GM13977 (cell line): ENCODE data around the gene SNX17.
A peak's percentile ranks its signal among the peaks of the same experiment; 100 is the strongest.

ENCODE experiments used
- DNase-seq: peaks from one replicate; pipeline ENCODE4 v3.0.0; 2012; ENCODE audit warnings: low spot score
- in situ Hi-C: fragments of 300-500 bp; cut with MboI; formaldehyde crosslinking; loops from one replicate; pipeline ENCODE4 v1.12.0; 2022; ENCODE audit warnings: low sequenced_read_pairs, low pct_unique_long_range_greater_than_20kb, mixed read lengths, inconsistent platforms; ENCODE audit not compliant: unreplicated experiment
- TF ChIP-seq, protein P1 (sequence below): IDR thresholded peaks from 2 replicates; pipeline ENCODE4 v1.5.1; 2012; ENCODE audit warnings: mild to moderate bottlenecking, control low read depth; ENCODE audit not compliant: insufficient read depth; ENCODE audit errors: extremely low read depth, missing control alignments

The SNX17 gene, protein sequence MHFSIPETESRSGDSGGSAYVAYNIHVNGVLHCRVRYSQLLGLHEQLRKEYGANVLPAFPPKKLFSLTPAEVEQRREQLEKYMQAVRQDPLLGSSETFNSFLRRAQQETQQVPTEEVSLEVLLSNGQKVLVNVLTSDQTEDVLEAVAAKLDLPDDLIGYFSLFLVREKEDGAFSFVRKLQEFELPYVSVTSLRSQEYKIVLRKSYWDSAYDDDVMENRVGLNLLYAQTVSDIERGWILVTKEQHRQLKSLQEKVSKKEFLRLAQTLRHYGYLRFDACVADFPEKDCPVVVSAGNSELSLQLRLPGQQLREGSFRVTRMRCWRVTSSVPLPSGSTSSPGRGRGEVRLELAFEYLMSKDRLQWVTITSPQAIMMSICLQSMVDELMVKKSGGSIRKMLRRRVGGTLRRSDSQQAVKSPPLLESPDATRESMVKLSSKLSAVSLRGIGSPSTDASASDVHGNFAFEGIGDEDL

DNA sequence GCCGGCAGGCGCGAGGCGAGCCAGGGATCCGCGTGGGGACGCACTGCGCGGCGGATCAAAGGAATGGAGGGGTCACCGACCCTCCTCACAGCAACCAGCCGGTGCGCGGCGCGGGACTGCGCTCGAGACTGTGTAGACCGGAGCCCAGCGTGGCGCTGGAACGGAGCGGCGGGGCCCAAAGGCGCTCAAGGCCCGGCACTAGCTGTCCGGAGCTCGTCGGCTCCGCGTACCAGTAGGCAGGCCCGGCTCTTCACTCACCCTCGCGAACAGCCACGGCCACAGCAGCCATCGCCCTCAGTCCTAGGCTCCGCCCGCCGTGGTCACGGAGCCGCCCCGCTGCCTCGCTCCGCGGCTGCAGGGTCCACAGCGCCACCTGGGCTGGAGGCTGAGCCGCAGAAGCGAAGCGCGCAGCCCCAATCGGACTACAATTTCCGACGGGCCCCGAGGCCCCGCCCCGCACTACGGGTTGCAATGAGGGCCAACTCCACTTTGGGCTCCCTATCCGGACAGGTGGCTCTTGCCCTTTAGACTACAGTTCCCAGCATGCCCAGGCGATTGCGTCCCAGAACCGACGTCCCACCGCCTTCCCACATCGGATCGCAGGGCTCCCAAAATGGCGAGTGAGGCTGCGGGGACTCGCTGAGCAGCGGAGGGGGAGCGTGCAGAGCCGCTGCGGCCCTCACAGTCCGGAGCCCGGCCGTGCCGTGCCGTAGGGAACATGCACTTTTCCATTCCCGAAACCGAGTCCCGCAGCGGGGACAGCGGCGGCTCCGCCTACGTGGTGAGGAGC lies at the start of gene SNX17, which contains the start of gene EIF2B4:
TSS of gene SNX17 (plus strand) at position 591 of the 790 bp plus-strand sequence. CDS start at position 719, 128 bp downstream.
TSS of gene EIF2B4 (minus strand) at position 313 of the 790 bp plus-strand sequence. CDS start at position 289, 24 bp downstream.
- in situ Hi-C loops: no loop called here
- DNase-seq: peak; percentile 96
- TF ChIP-seq, protein P1, sequence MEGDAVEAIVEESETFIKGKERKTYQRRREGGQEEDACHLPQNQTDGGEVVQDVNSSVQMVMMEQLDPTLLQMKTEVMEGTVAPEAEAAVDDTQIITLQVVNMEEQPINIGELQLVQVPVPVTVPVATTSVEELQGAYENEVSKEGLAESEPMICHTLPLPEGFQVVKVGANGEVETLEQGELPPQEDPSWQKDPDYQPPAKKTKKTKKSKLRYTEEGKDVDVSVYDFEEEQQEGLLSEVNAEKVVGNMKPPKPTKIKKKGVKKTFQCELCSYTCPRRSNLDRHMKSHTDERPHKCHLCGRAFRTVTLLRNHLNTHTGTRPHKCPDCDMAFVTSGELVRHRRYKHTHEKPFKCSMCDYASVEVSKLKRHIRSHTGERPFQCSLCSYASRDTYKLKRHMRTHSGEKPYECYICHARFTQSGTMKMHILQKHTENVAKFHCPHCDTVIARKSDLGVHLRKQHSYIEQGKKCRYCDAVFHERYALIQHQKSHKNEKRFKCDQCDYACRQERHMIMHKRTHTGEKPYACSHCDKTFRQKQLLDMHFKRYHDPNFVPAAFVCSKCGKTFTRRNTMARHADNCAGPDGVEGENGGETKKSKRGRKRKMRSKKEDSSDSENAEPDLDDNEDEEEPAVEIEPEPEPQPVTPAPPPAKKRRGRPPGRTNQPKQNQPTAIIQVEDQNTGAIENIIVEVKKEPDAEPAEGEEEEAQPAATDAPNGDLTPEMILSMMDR: peak; percentile 97

DNA sequence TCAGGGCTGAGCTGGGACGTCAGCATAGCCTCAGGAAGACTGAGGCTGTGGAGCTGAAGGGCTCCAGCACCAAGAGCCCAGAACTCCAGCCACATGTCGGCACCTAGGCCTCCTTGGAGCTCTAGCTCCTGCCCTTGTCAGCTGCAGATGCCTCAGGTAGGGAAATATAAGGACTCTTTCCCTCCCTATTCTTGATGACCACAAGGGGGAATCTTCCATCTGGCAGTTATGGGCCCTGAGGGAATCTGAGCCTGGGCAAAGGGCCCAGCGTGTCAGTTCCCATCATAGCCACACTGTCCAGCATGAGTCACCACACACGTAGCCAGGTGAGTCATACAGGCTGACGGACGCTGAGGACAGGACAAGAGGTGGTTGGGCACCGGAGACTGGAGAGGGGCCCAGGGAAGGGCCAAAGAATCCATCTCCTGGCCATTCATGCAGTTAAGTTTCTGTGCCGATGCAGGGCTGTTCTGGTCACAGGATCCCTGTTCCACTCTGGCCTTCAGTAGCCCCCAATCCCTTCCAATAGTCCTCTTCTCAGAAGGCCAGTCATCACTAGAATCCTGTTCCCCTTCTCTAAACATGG lies 49.4 kb upstream of the SNX17 start:
- DNase-seq: no peak
- in situ Hi-C loops: no loop called here
- TF ChIP-seq, protein P1: no peak

DNA sequence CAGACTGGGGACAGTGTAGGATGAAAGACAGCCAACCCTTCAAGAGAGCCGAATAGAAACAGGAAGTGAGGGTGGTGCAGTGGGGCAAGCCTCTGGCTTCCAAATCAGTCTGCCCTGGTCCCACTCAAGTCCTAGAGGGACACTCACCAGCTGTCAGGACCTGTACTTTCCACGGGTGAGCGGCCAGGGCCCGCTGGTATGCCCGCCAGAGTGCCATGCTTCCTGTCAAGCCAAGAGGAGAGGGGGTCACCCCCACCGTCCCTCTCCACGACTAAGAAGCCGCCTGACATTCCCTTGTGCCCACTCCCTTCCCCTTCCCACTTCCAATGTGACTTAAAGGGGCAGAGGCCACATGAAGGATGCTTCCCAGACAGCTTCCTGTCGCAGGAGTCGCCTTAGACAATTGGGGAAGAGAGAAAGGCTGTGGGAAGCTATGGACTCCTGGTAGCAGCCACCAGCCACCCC lies 48.1 kb upstream of the SNX17 start:
- in situ Hi-C loops: no loop called here
- TF ChIP-seq, protein P1: no peak
- no peak for DNase-seq

DNA sequence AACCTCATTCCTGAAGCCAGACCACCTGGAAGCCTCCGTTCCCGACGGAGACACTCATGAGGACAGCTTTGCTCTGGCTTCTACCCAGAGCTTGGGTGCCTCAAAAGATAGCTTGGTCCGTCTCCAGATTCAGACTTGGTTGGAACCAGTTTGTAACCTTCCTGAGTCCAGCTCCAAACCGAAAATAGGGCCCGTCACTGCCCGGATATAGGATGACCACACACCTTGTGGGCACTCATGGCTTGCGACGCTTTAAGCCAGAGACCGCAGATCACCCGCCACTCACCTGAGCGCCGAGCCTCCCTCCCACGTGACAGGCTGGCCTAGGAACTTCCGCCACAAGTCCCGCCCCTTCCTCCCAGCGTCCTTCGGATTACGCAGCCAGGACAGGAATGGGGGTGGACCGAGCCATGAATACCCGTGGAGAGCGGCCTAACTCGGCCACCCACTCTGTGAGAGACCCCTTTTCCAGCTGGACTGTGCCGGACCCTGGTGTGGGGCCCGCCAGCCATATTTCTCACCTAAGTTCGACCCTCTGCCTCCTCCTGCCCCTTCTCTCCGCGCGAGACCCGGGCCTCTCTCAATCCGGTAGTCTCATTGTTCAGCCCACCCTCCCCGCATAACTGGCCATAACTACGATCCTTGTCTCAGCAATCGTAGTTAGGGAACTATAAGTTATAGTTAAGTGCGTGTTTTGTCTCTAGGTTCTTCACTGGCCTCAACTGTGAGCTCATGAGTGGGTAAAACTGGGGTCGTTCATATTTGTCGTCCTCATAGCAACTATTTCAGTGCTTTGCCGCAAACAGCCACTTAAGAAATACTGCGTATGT lies 47.4 kb upstream of the SNX17 start, which contains the start of gene MPV17:
TSS of gene MPV17 (minus strand) at position 332 of the 830 bp plus-strand sequence. CDS start 580 bp downstream, outside the sequence.
- TF ChIP-seq, protein P1: no peak
- in situ Hi-C loops: no loop called here
- peak; percentile 95 for DNase-seq

DNA sequence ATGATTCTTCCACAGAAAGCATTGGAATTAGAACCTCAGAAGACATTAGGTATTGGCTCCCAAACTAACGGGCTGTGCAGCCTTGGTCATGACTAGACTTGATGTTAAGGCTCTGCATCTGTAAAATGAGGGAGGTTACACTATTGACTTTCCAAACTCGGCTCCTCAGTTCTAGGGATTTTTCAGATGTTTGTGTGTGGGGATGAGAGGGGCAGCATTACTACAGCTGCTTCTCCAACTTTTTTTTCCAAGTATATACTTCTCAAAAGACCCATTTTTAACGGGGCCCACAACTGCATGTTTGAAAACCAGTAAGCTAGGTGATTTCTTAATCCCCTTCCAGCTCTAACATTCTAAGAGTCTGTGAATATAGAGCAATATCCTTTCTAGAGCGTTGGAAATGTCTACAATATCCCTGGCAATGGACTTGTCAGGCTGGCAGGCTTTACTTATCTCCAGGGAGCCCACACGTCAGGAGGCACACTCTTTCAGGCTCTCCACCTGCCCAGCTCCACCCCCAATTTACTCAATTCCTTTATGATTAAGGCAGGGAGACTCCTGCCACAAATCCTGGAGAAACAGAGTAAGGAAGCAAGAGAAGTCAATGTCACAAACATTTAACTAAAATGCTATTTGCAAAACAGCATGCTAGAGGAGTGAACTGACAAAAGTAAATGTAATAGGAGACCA lies 46.7 kb upstream of the SNX17 start:
- TF ChIP-seq, protein P1: no peak
- in situ Hi-C loops: no loop called here
- DNase-seq: no peak
